Type B pancreatic cell (in vitro differentiated cells): ENCODE results near the gene TMEM98. TPM values are rescaled to one million over a fixed set of nuclear protein-coding genes. Genes with fewer than 3 reads are reported as not detected.
A peak's percentile ranks its signal among the peaks of the same experiment; 100 is the strongest.

Experiments used
- DNase-seq: peaks from one replicate; pipeline ENCODE4 v3.0.0; 2021; ENCODE audit warnings: mixed read lengths; ENCODE audit not compliant: unreplicated experiment; ENCODE audit errors: extremely low spot score
- H3K27ac Mint-ChIP-seq: 2 replicates; pipeline ENCODE4 v1.8.0; 2021; ENCODE audit warnings: mild to moderate bottlenecking, mixed read lengths
- H3K27me3 Mint-ChIP-seq: 2 replicates; pipeline ENCODE4 v1.8.0; 2021; ENCODE audit warnings: mixed read lengths
- H3K36me3 Mint-ChIP-seq: 2 replicates; pipeline ENCODE4 v1.8.0; 2021; ENCODE audit warnings: mixed read lengths
- H3K4me1 Mint-ChIP-seq: one replicate; pipeline ENCODE4 v1.8.0; 2021; ENCODE audit warnings: mixed read lengths; ENCODE audit not compliant: unreplicated experiment
- H3K4me3 Mint-ChIP-seq: 2 replicates; pipeline ENCODE4 v1.8.0; 2021; ENCODE audit warnings: mild to moderate bottlenecking, mixed read lengths
- H3K9me3 Mint-ChIP-seq: 2 replicates; pipeline ENCODE4 v1.8.0; 2021; ENCODE audit warnings: mixed read lengths
- long read RNA-seq: library from polyadenylated mRNA; unstranded; transcript quantifications from one replicate; pipeline ENCODE4 v2.0.0, GENCODE V29; 2020
- total RNA-seq: library from RNA; stranded (reverse); gene quantifications from 2 replicates; pipeline ENCODE4 v1.2.1, GENCODE V29; 2021; ENCODE audit warnings: low replicate concordance
- TF ChIP-seq, protein P1 (sequence below): fragments of 200-600 bp; sonication (generic); conservative IDR thresholded peaks from 2 replicates; pipeline ENCODE4 v1.5.0; 2021; ENCODE audit warnings: antibody characterized with exemption, mild to moderate bottlenecking

The TMEM98 gene, protein sequence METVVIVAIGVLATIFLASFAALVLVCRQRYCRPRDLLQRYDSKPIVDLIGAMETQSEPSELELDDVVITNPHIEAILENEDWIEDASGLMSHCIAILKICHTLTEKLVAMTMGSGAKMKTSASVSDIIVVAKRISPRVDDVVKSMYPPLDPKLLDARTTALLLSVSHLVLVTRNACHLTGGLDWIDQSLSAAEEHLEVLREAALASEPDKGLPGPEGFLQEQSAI
- total RNA-seq: 87.0 and 161 TPM in 2 replicates
- long read RNA-seq, full-length matches to known transcripts: 417 of 493 reads
- long read RNA-seq, partial matches to known transcripts: 34 of 493 reads
- long read RNA-seq, other reads (novel, unspliced or antisense): 42 of 493 reads

DNA sequence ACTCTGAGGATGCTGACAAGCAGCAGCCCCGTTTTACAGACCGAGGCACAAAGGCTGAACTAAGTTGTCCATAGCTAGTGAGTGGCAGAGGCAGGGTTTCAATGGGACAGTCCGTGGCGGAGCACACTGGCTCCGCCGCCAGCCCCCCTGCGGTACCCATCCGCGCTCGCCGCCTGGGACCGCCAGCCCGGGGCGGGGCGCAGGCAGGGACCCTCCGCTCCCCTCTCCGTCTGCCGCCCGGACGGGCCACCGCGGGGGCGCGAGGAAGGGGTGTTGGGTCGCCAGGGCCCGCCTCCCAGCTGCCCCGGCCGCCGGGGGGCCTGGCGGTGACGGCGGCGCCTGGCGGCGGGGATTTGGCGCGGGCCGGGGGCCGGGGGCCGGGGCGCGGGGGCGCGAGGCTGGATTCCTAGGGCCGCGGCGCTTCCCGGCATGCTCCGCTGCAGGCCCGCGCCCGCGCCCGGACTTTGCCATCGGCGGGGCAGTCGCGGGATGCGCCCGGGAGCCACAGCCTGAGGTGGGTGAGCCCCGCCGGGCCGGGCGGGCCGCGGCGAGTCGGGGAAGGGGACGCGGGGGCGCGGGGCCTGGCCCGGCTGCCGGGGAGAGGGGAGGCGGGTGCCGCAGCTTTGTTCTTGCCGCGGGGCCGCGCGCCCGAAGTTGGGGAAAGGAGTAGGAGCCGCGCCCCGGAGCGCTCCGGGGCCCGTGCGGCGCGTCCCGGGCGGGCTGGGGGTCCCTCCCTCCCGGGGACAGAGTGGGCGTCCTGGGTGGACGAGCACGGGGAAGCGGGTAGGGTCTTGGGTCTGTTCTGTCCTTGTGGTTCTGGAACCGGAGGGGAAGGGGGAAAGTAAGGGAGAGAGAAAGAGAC lies at the start of gene TMEM98:
Gene TMEM98 (plus strand): TSS at position 430 of the 862 bp plus-strand sequence. CDS start 3,376 bp downstream, outside the sequence.
- DNase-seq: no peak
- TF ChIP-seq, protein P1, sequence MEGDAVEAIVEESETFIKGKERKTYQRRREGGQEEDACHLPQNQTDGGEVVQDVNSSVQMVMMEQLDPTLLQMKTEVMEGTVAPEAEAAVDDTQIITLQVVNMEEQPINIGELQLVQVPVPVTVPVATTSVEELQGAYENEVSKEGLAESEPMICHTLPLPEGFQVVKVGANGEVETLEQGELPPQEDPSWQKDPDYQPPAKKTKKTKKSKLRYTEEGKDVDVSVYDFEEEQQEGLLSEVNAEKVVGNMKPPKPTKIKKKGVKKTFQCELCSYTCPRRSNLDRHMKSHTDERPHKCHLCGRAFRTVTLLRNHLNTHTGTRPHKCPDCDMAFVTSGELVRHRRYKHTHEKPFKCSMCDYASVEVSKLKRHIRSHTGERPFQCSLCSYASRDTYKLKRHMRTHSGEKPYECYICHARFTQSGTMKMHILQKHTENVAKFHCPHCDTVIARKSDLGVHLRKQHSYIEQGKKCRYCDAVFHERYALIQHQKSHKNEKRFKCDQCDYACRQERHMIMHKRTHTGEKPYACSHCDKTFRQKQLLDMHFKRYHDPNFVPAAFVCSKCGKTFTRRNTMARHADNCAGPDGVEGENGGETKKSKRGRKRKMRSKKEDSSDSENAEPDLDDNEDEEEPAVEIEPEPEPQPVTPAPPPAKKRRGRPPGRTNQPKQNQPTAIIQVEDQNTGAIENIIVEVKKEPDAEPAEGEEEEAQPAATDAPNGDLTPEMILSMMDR: peak; percentile 15
- Mint-ChIP-seq H3K27me3 (no peaks in the 10 kb centered on the region), H3K27ac (peak within 1 kb of the TSS; percentile 79), H3K4me3 (peak within 1 kb of the TSS; percentile 91), H3K36me3 (peaks cover 17% of the 10 kb centered on the region), H3K9me3 (no peaks in the 10 kb centered on the region), H3K4me1 (peaks cover 15% of the 10 kb centered on the region)

DNA sequence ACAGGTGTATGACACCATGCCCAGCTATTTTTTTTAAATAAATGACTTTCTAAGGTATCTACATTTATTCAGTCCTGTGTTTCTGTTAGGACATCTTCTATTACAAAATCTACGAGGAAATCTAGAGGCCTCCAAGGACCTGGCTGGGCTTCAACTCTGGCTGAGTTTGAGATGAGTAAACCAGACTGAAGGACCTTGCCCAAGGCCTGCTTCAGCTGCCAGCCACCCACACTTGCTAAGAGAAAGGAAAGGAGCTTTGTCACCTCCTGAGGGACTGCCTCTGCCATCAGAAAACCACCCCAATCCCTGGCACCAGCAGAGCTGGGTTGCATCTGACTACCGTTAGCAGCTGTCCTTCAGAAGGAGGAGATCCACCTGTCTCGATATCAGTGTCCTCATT lies 49.7 kb upstream of the TMEM98 start:
- TF ChIP-seq, protein P1: no peak
- peaks cover 9% of the 10 kb centered on the region for H3K4me1 Mint-ChIP-seq
- peaks cover 7% of the 10 kb centered on the region for H3K27me3 Mint-ChIP-seq
- H3K27ac Mint-ChIP-seq: no peak overlapping the region
- no peak overlapping the region for H3K4me3 Mint-ChIP-seq
- H3K9me3 Mint-ChIP-seq: no peaks in the 10 kb centered on the region
- no peak for DNase-seq
- no peaks in the 10 kb centered on the region for H3K36me3 Mint-ChIP-seq

DNA sequence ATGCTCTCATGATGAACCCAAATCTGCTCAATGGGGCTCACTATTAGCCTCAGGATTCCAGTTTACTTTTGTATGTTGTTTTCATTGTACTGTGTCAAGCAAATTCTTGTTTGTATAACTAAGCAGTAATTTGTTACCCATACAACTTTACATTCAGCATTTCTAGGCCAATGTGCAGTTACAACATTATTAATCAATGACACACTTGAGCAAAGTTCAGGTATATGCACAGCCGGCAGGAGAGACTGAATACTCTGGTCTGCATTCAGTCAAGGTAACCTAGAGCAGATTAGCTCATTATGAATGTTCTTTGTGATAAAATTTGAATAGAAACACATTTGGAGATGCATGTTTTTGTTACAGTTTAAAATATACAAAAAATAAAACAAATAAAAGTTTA lies 48.8 kb upstream of the TMEM98 start:
- Mint-ChIP-seq H3K9me3 (no peaks in the 10 kb centered on the region), H3K4me1 (peaks cover 9% of the 10 kb centered on the region), H3K4me3 (no peak overlapping the region), H3K36me3 (no peaks in the 10 kb centered on the region), H3K27ac (no peak overlapping the region), H3K27me3 (peaks cover 7% of the 10 kb centered on the region)
- DNase-seq: no peak
- TF ChIP-seq, protein P1: no peak

DNA sequence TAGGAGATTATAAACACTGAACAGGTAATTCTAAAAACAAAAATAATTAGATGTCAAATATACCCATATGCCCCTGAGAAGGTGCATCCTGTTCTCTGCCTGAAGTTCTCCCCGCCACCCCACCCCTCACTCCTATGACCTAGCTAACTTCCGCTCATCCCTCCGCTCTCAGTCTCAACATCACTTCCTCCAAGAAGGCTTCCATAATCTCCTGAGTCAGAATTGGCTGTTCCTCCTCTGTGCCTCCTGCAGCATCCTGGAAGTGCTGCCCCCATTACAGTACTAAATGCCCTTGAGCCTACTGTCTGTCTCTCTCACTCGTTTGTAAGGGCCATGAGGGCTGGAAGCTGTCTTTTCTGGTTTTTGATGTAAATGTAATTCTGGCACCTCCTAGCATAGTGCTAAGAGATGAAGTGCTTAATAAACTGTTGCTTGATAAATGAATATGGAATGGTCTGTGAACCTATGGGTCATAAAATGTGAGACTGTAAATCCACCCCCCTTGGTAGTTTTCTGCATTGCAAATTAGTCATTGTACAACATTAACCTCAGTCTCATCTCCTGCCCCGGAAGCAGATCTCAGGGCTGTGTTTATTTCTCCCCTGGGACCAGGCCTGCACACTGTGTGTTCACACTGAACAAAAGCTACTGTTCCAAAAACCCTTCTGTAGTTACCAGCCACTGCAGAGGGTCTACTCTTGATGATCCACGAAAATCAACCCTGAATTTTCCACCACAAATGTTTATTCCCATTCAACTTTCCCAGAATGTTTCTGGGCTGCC lies 47.1 kb upstream of the TMEM98 start:
- Mint-ChIP-seq H3K36me3 (no peaks in the 10 kb centered on the region), H3K27ac (no peak overlapping the region), H3K27me3 (peaks cover 6% of the 10 kb centered on the region), H3K9me3 (no peaks in the 10 kb centered on the region), H3K4me3 (no peak overlapping the region), H3K4me1 (peaks cover 7% of the 10 kb centered on the region)
- DNase-seq: no peak
- TF ChIP-seq, protein P1: no peak

DNA sequence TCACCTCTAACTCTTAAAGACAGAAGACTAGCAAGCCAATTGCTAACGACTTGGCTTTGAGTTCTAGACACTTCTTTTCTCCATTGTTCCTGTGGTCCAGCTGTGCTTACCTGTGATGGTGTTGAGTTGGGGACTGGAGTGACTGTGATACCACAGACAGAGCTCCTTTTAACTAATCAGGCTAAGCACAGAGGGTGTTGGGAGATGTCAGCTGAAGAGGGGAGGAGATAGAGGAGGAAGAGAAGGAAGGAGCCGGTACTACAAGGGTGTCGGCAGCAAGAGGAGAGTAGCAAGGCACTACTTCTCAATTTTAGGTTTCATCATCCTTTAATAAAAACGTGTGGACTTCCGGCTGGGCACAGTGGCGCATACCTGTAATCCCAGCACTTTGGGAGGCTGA lies 45.9 kb upstream of the TMEM98 start:
- Mint-ChIP-seq H3K27me3 (peaks cover 3% of the 10 kb centered on the region), H3K36me3 (no peaks in the 10 kb centered on the region), H3K9me3 (no peaks in the 10 kb centered on the region), H3K4me3 (no peak overlapping the region), H3K4me1 (peaks cover 4% of the 10 kb centered on the region), H3K27ac (no peak overlapping the region)
- TF ChIP-seq, protein P1: no peak
- no peak for DNase-seq
